ENCODE data around the gene TBX5. TPM values are rescaled to one million over a fixed set of nuclear protein-coding genes. Genes with fewer than 3 reads are reported as not detected.

TBX5 gene
- polyA plus RNA-seq, 1 of the 3 experiments (the other 2 are of a cell fraction): not detected

DNA sequence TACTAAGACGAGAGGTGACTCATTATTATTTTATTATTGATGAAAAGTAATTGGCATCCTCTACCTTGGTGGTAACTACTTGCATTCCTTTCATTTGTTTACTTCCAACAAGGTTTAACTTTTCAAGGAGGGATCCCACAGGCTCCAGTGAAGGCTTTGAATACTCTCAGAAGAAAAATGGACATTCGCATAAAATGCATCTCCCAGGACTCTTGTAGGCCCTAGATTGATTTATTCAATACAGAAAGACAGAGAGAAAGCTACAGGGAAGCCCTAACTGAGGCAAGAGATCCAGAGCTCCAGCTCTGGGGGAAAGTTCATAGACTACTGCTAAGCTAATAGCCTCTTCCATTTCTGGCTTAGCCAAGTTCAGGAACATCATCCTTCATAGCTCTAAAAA lies 87.0 kb downstream of the TBX5 start:
- Histone ChIP-seq H3K79me2 (ENCODE audit: insufficient read depth) (no peaks in the 10 kb centered on the region), H3K9ac (no peak overlapping the region), H3K9me3 (no peaks in the 10 kb centered on the region), H2AFZ (ENCODE audit: low read depth) (no peak overlapping the region), H4K20me1 (ENCODE audit: insufficient read depth) (no peaks in the 10 kb centered on the region), H3F3A (replicated peaks; ENCODE audit: insufficient read depth) (peaks cover 8% of the 10 kb centered on the region), H3K36me3 (replicated peaks in 1 of 2; ENCODE audit: control insufficient read depth in 1 of 2, insufficient read depth in 2 of 2, low read length in 1 of 2) (no peaks in the 10 kb centered on the region), H3K4me3 (ENCODE audit: low read depth in 2 of 2, low read length in 1 of 2) (no peak overlapping the region), H3K27ac (ENCODE audit: low read depth in 2 of 2, low read length in 1 of 2) (no peak overlapping the region), H3K27me3 (ENCODE audit: insufficient read depth) (no peaks in the 10 kb centered on the region), H3K4me1 (ENCODE audit: control insufficient read depth in 1 of 2, insufficient read depth in 2 of 2, low read depth in 1 of 2, low read length in 1 of 2) (no peaks in the 10 kb centered on the region), H3K4me2 (no peak overlapping the region), H3K9me2 (no peaks in the 10 kb centered on the region)
- ChIA-PET CTCF (no interaction called here), POLR2A (no interaction called here)
- 39% methylated on average over 2 of the region's 2 CpGs for WGBS (ENCODE audit: low lambda C conversion rate)
- TF ChIP-seq, protein P1, sequence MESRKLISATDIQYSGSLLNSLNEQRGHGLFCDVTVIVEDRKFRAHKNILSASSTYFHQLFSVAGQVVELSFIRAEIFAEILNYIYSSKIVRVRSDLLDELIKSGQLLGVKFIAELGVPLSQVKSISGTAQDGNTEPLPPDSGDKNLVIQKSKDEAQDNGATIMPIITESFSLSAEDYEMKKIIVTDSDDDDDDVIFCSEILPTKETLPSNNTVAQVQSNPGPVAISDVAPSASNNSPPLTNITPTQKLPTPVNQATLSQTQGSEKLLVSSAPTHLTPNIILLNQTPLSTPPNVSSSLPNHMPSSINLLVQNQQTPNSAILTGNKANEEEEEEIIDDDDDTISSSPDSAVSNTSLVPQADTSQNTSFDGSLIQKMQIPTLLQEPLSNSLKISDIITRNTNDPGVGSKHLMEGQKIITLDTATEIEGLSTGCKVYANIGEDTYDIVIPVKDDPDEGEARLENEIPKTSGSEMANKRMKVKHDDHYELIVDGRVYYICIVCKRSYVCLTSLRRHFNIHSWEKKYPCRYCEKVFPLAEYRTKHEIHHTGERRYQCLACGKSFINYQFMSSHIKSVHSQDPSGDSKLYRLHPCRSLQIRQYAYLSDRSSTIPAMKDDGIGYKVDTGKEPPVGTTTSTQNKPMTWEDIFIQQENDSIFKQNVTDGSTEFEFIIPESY (IDR thresholded peaks at IDR 0.05; ENCODE audit: borderline replicate concordance, low read depth): no peak
- TF ChIP-seq, protein P2, sequence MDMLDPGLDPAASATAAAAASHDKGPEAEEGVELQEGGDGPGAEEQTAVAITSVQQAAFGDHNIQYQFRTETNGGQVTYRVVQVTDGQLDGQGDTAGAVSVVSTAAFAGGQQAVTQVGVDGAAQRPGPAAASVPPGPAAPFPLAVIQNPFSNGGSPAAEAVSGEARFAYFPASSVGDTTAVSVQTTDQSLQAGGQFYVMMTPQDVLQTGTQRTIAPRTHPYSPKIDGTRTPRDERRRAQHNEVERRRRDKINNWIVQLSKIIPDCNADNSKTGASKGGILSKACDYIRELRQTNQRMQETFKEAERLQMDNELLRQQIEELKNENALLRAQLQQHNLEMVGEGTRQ (IDR thresholded peaks at IDR 0.05; ENCODE audit: borderline replicate concordance, low read depth, low read length): no peak
- TF ChIP-seq CHD2 (IDR thresholded peaks at IDR 0.05; ENCODE audit: low read length, partially characterized antibody) (no peak), YY1 (IDR thresholded peaks at IDR 0.05; ENCODE audit: low read depth) (no peak), GABPA (IDR thresholded peaks at IDR 0.05; ENCODE audit: low read depth) (no peak), NRF1 (IDR thresholded peaks at IDR 0.05; ENCODE audit: low read depth, low read length) (no peak), POLR2AphosphoS5 (IDR thresholded peaks at IDR 0.05; ENCODE audit: low read depth, low read length) (no peak), FOXJ3 (CRISPR knock-in tag; IDR thresholded peaks at IDR 0.05) (no peak), MXI1 (IDR thresholded peaks at IDR 0.05; ENCODE audit: low read depth, low read length) (no peak), REST (IDR thresholded peaks at IDR 0.05; ENCODE audit: low read depth, low read length) (no peak), GATA2 (CRISPR knock-in tag; IDR thresholded peaks at IDR 0.05) (no peak), FOSL2 (IDR thresholded peaks at IDR 0.05; ENCODE audit: borderline replicate concordance, low read depth) (no peak), TEAD4 (IDR thresholded peaks at IDR 0.05; ENCODE audit: borderline replicate concordance, insufficient read depth) (no peak), EP300 (IDR thresholded peaks at IDR 0.05; ENCODE audit: borderline replicate concordance in 1 of 2, low read depth in 1 of 2, low read length in 1 of 2) (no peak), NFIC (IDR thresholded peaks at IDR 0.05; ENCODE audit: borderline replicate concordance) (no peak), RCOR1 (IDR thresholded peaks at IDR 0.05; ENCODE audit: low read length) (no peak), EZH2phosphoT487 (IDR thresholded peaks at IDR 0.05; ENCODE audit: borderline replicate concordance, low read depth) (no peak), RAD21 (IDR thresholded peaks at IDR 0.05; ENCODE audit: low read length) (no peak), TAF1 (IDR thresholded peaks at IDR 0.05; ENCODE audit: borderline replicate concordance, low read depth, low read length) (no peak)
- DNase-seq: no peak

Data from SK-N-SH (cell line).